GM12878 (cell line): ENCODE results near the gene CCDC107. TPM values are rescaled to one million over a fixed set of nuclear protein-coding genes. Genes with fewer than 3 reads are reported as not detected.

Source experiments
- ATAC-seq: fragments of 200-7000 bp; cut with Tn5 transposase; 3 replicates; pipeline ENCODE4 v1.9.1; 2020; ENCODE audit warnings: mild to moderate bottlenecking, moderate library complexity
- BruUV-seq: library from RNA; stranded (reverse); fragments of 400-500 nt; replicated peaks from 2 replicates; lab custom pipeline; 2021; lab: Mats Ljungman, UMichigan
- CTCF ChIA-PET: fragments of 300-600 bp; sonication (Branson Sonifier 250); formaldehyde crosslinking; extraction: SDS; loops from one replicate; lab custom pipeline; 2021; ENCODE audit warnings: inconsistent platforms; lab: Yijun Ruan, JAX
- POLR2A ChIA-PET: fragments of 350-600 bp; formaldehyde crosslinking; extraction: SDS; loops from one replicate; lab custom pipeline; 2021; ENCODE audit warnings: inconsistent platforms; lab: Charles Lee
- RAD21 ChIA-PET: fragments of 300-600 bp; sonication (Branson Sonifier 250); formaldehyde crosslinking; loops from one replicate; lab custom pipeline; 2023; ENCODE audit warnings: antibody characterized with exemption; ENCODE audit not compliant: unreplicated experiment; lab: Charles Lee
- SMC1A ChIA-PET: fragments of 300-600 bp; sonication (Branson Sonifier 250); formaldehyde crosslinking; loops from one replicate; lab custom pipeline; 2023; ENCODE audit not compliant: unreplicated experiment, uncharacterized antibody; lab: Charles Lee
- DNase-seq: peaks from one replicate; pipeline ENCODE4 v3.0.0-alpha.2; 2011; ENCODE audit warnings: low read depth, low spot score
- FAIRE-seq: peaks from 3 replicates; lab custom pipeline; 2011; peaks lifted over from hg19 to GRCh38; lab: Jason Lieb, UNC
- H2AFZ ChIP-seq: 2 replicates; pipeline ENCODE4 v1.6.0; 2011; ENCODE audit warnings: low read depth, low read length, control low read depth; ENCODE audit not compliant: control insufficient read depth
- H3K27ac ChIP-seq: 2 replicates; pipeline ENCODE4 v1.5.1; 2011; ENCODE audit warnings: control low read depth; ENCODE audit not compliant: control insufficient read depth, insufficient read depth
- H3K27me3 ChIP-seq, 2 experiments: replicated peaks in 1 of 2; 2 replicates each; pipeline versions ENCODE4 v1.6.0 to v1.6.1; 2011; ENCODE audit warnings: low read length in 1 of 2; ENCODE audit not compliant: control insufficient read depth in 2 of 2, insufficient read depth in 2 of 2
- H3K36me3 ChIP-seq, 2 experiments: 2 replicates each; pipeline ENCODE4 v1.5.1; 2011; ENCODE audit warnings: low read length in 1 of 2; ENCODE audit not compliant: control insufficient read depth in 2 of 2, insufficient read depth in 2 of 2
- H3K4me1 ChIP-seq: 2 replicates; pipeline ENCODE4 v1.6.1; 2011; ENCODE audit warnings: mild to moderate bottlenecking, low read length, moderate library complexity, mixed read lengths; ENCODE audit not compliant: control insufficient read depth, insufficient read depth
- H3K4me2 ChIP-seq: 2 replicates; pipeline ENCODE4 v1.6.0; 2011; ENCODE audit warnings: control low read depth; ENCODE audit not compliant: control insufficient read depth, insufficient read depth
- H3K4me3 ChIP-seq: fragments of 200-600 bp; sonication (generic); 2 replicates; pipeline ENCODE4 v1.5.1; 2016
- H3K79me2 ChIP-seq: 2 replicates; pipeline ENCODE4 v1.6.0; 2011; ENCODE audit warnings: low read length; ENCODE audit not compliant: control insufficient read depth, insufficient read depth
- H3K9ac ChIP-seq: 2 replicates; pipeline ENCODE4 v1.8.0; 2011; ENCODE audit warnings: low read length, control low read depth, mixed read lengths; ENCODE audit not compliant: control insufficient read depth, insufficient read depth
- H3K9me3 ChIP-seq: replicated peaks from 3 replicates; pipeline ENCODE4 v1.5.1; 2011; ENCODE audit warnings: mild to moderate bottlenecking, low read length; ENCODE audit not compliant: control insufficient read depth, insufficient read depth
- H4K20me1 ChIP-seq: 2 replicates; pipeline ENCODE4 v1.6.0; 2011; ENCODE audit not compliant: control insufficient read depth, insufficient read depth
- BCLAF1 ChIP-seq: fragments of 450-650 bp; IDR thresholded peaks from 2 replicates; pipeline ENCODE4 v1.6.1; 2017; ENCODE audit warnings: antibody characterized with exemption, mild to moderate bottlenecking, moderate library complexity
- HCFC1 ChIP-seq: fragments of 150-350 bp; IDR thresholded peaks from 2 replicates; pipeline ENCODE4 v1.6.1; 2014; ENCODE audit warnings: low read length
- HDAC6 ChIP-seq: fragments of 200-600 bp; sonication (generic); IDR thresholded peaks from one replicate; pipeline ENCODE4 v1.8.0; 2017; ENCODE audit warnings: antibody characterized with exemption; ENCODE audit not compliant: unreplicated experiment
- HDGF ChIP-seq: fragments of 450-650 bp; IDR thresholded peaks from 2 replicates; pipeline ENCODE4 v1.6.1; 2016; ENCODE audit warnings: antibody characterized with exemption
- MAX ChIP-seq: IDR thresholded peaks from 2 replicates; pipeline ENCODE4 v1.6.1; 2012; ENCODE audit warnings: low read depth, low read length, improper control_type of control experiment
- MTA2 ChIP-seq: fragments of 450-650 bp; IDR thresholded peaks from 2 replicates; pipeline ENCODE4 v1.6.1; 2016; ENCODE audit warnings: low read depth, mild to moderate bottlenecking, moderate library complexity
- NKRF ChIP-seq: fragments of 450-650 bp; conservative IDR thresholded peaks from 2 replicates; pipeline ENCODE4 v1.6.1; 2017; ENCODE audit warnings: mild to moderate bottlenecking, moderate library complexity
- POLR2A ChIP-seq: IDR thresholded peaks from 2 replicates; pipeline ENCODE4 v1.6.1; 2011; ENCODE audit warnings: low read depth, mild to moderate bottlenecking, low read length
- RAD21 ChIP-seq: IDR thresholded peaks from 2 replicates; pipeline ENCODE4 v1.6.1; 2011; ENCODE audit warnings: mild to moderate bottlenecking, low read depth, low read length, moderate library complexity; ENCODE audit not compliant: insufficient read depth
- RAD51 ChIP-seq: fragments of 450-650 bp; IDR thresholded peaks from 2 replicates; pipeline ENCODE4 v1.6.1; 2016; ENCODE audit warnings: moderate library complexity, mild to moderate bottlenecking, inconsistent platforms
- TCF12 ChIP-seq: IDR thresholded peaks from 2 replicates; pipeline ENCODE4 v1.6.1; 2011; ENCODE audit warnings: low read depth, mild to moderate bottlenecking, low read length
- WGBS: methylation state at CpG from one replicate; pipeline ENCODE4 v1.1.6; 2016; ENCODE audit warnings: low lambda C conversion rate; ENCODE audit not compliant: insufficient replicate concordance, insufficient coverage; ENCODE audit errors: missing lambda C conversion rate; 5-methylcytosine and 5-hydroxymethylcytosine counted together
- in situ Hi-C: fragments of 300-500 bp; cut with MboI; formaldehyde crosslinking; loops from 9 replicates; pipeline ENCODE4 v1.14.3; 2018; ENCODE audit warnings: mixed read lengths
- intact Hi-C: fragments of 100-400 bp; cut with micrococcal nuclease; formaldehyde crosslinking; loops from one replicate; pipeline ENCODE4 v1.14.2; 2022; ENCODE audit not compliant: unreplicated experiment
- polyA plus RNA-seq, 11 experiments: library from polyadenylated mRNA; depleted of rRNA in 4 of 11; unstranded in 6 of 11; stranded (reverse) in 5 of 11; fragments of >200 nt; fragmentation: Nextera tagmentation in 4 of 11; fragmentation: Illumina TruSeq in 1 of 11; extraction: Ambion mirVana in 4 of 11; extraction: Trizol in 1 of 11; gene quantifications; 1 replicate in 1 of 11; 2 replicates in 10 of 11; pipeline versions ENCODE4 v1.2.1 to v1.2.3, GENCODE V29; 2011 to 2016; ENCODE audit warnings: inconsistent platforms in 2 of 11, missing spikeins in 2 of 11, low read depth in 1 of 11
- total RNA-seq, 4 experiments: library from RNA; depleted of rRNA in 3 of 4; stranded (reverse); fragments of >200 nt in 3 of 4; fragmentation: Illumina TruSeq in 1 of 4; extraction: Trizol in 1 of 4; gene quantifications; 2 replicates each; pipeline versions ENCODE4 v1.2.1 to v1.2.3, GENCODE V29; 2013 to 2021

The CCDC107 gene
- total and polyA plus RNA-seq, 10 of the 15 experiments (the other 5 are each of a cell fraction or from before 2014, with no cell fraction given), result 0.19 to 18.3 (median 10.6) TPM

DNA sequence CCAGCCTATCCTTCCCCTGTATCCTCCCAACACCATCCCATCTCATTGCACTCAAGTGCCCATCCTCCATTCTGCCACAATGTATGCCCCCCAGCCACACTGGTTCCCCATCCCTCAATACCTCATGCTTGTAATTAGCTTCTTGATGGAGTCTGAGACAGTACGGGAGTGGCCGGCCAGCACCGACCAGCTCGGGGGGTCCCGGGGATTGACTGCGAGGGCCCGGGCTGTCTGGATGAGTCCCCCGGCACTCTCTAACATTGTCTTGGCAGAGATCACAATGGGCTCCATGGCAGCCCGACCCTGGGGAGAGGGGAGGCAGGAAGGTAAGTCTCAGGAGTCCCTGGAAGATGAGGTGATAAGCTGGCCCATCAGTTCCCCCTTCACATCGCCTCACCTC lies 48.9 kb downstream of the CCDC107 start:
- no peak for ATAC-seq
- no peaks in the 10 kb centered on the region for H3K79me2 ChIP-seq
- H2AFZ ChIP-seq, result no peak overlapping the region
- RAD21 ChIA-PET, result no interaction called here
- in situ Hi-C loops (no loop called here), intact Hi-C loops (no loop called here)
- POLR2A ChIA-PET, result interaction anchor here (1.4 kb wide), 1 partner anchor 10 kb away, joined by 4 read pairs; no protein-coding TSS in a partner anchor
- 96% methylated on average over 10 of the region's 10 CpGs for WGBS
- H3K27me3 ChIP-seq, result no peaks in the 10 kb centered on the region
- no peak overlapping the region for H3K27ac ChIP-seq
- no TSS peak for BruUV-seq
- H4K20me1 ChIP-seq, result no peaks in the 10 kb centered on the region
- no peak overlapping the region for H3K9ac ChIP-seq
- H3K36me3 ChIP-seq, result peaks cover 61 to 63% of the 10 kb centered on the region in 2 experiments
- CTCF ChIA-PET, result interaction anchor here (4.1 kb wide), 1 partner anchor 10 kb away, joined by 33 read pairs; no protein-coding TSS in a partner anchor
- SMC1A ChIA-PET, result interaction anchor here (2.2 kb wide), 1 partner anchor 21 kb away, joined by 5 read pairs; no protein-coding TSS in a partner anchor
- 0 out of 2 replicates have a peak, but pooled peaks cover 3% of the 10 kb centered on the region for H3K4me1 ChIP-seq
- no peaks in the 10 kb centered on the region for H3K9me3 ChIP-seq
- H3K4me3 ChIP-seq, result no peak overlapping the region
- DNase-seq, result no peak
- FAIRE-seq, result no peak
- H3K4me2 ChIP-seq, result no peak overlapping the region
- TF ChIP-seq RAD21, result no peak
- no peak for TF ChIP-seq NKRF
- TF ChIP-seq HDGF, result no peak
- TF ChIP-seq MAX, result no peak
- TF ChIP-seq HCFC1, result no peak
- no peak for TF ChIP-seq POLR2A
- TF ChIP-seq RAD51, result no peak
- no peak for TF ChIP-seq MTA2
- no peak for TF ChIP-seq HDAC6
- no peak for TF ChIP-seq BCLAF1
- no peak for TF ChIP-seq TCF12
- TF ChIP-seq, all 136 proteins: peak for 0
